C4-2B (cell line): Measurements from ENCODE around the gene MACF1.

Source experiments
- CTCF ChIP-seq: fragments of 450-650 bp; conservative IDR thresholded peaks from 2 replicates; pipeline ENCODE4 v1.5.1; 2017; ENCODE audit warnings: mild to moderate bottlenecking
- ZFX ChIP-seq: fragments of 450-650 bp; IDR thresholded peaks from 2 replicates; pipeline ENCODE4 v1.6.1; 2017

- no peak for TF ChIP-seq CTCF
- no peak for TF ChIP-seq ZFX
These were observed 264.7 kb downstream of the MACF1 start for GRCh38 chr1:39469150-39469549.
